LHCN-M2 (cell line): ENCODE data around the gene GNAZ. TPM values are rescaled to one million over a fixed set of nuclear protein-coding genes. Genes with fewer than 3 reads are reported as not detected.
"Not testable (repeated sequence)": the region's sequence is repeated elsewhere in the genome, so short reads cannot be mapped to it uniquely, and the experiment has no call there.

Source experiments
- DNase-seq: peaks from one replicate; pipeline ENCODE4 v3.0.0-alpha.2; 2012; ENCODE audit warnings: low read depth
- total RNA-seq: library from RNA; depleted of rRNA; stranded (reverse); fragments of >200 nt; gene quantifications from 2 replicates; pipeline ENCODE4 v1.2.3, GENCODE V29; 2014

The GNAZ gene
- total RNA-seq, 1 experiment from 2014 or later, result 9.6 TPM

DNA sequence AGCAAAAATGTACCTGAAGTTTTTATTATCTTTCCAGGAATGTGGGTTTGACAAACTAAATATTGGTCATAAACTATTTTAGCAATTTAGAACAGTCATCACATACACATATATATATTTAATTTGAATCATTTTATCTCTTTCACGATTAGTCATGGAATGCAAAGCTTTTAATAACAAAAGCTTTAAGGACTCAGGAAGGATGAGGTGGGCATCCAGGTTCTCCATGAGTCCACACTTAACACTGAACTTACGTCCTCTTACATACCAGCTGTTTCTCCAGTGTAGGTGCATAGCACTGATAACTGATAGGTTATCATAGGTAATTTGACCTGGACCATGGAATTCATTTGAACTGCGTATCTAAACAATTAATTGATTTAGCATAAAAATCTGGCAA is 28.1 kb upstream of the GNAZ start:
- DNase-seq, result no peak

DNA sequence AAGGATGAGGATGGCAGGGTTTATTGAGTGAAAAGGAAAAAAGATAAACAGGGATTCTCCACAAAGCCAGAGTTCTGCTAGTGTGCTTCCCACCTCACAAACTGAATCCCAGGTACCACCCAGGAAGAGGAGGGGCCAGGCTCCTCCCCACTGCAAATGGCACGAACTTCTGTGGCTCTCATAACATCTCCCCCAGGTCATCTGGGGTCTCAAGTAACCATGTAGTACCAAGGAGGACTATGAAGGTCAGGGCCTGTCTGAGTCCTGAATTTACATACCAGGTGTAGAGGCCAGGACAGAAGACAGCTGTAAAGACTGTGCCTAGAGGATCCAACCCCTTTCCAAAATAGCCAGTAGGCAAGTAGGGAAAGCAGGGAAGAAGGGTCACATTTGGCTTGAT is 25.7 kb upstream of the GNAZ start:
- no peak for DNase-seq

DNA sequence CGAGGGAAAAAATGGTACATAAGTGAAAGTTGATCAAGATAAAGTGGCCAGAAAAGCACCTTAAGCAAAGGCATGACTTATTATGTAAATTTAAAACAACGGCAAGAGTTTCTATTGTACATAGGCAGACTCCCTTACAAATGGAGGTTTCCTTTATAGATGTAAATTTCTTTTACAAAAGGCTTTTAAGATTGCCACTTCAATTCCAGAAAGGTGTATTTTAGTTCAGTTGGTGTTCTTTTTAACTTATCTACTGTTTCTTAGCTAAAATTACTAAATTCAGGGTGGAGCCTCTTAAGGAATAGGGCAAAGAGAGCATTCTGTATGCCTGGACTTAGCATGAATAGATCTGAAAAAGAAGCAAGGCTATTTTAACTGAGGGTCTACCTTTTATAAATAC is 24.9 kb upstream of the GNAZ start:
- DNase-seq, result no peak

DNA sequence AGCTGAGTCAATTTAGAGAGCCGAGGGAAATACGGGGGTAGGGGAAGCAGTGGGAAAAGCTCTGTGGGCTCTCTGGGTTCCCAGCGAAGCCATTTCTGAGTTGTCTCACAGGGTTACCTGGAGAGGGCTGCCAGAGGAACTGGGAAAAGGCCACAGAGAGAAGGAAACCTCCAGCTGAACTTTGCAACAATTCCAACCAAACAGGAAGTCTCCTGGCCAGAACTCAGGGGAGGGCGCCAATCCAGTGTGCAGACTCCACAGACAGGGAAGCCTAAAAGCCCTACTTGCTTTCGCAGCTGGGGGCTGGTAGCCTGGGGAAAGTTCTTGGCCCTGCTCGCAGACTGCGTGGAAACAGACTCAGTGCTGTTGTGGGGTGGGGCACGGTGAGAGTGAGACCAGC is 23.1 kb upstream of the GNAZ start:
- no peak for DNase-seq

DNA sequence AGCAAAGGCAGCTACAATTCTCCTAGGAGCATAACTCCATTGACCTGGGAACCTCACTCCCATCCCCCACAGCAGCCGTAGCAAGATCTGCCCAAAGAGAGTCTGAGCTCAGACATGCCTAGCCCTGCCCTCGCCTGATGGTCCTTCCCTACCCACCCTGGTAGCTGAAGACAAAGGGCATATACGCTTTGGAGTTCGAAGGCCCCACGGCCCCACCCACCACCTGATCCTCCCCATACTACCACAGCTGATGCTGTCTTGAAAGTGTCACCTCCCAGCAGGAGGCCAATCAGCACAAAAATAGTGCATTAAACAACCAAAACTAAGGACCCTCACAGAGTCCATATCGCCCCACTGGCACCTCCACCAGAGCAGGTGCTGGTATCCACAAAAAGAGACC is 22.6 kb upstream of the GNAZ start:
- DNase-seq, result no peak

DNA sequence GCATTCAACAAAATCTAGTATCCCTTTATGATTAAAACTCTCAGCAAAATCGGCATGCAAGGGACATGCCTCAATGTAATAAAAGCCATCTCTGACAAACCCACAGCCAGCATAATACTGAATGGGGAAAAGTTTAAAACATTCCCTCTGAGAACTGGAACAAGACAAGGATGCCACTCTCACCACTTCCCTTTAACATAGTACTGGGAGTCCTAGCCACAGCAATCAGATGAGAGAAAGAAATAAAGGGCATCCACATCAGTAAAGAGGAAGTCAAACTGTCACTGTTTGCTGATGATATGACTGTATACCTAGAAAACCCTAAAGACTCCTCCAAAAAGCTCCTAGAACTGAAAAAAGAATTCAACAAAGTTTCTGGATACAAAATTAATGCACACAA is 19.8 kb upstream of the GNAZ start:
- DNase-seq, result not testable (repeated sequence)

DNA sequence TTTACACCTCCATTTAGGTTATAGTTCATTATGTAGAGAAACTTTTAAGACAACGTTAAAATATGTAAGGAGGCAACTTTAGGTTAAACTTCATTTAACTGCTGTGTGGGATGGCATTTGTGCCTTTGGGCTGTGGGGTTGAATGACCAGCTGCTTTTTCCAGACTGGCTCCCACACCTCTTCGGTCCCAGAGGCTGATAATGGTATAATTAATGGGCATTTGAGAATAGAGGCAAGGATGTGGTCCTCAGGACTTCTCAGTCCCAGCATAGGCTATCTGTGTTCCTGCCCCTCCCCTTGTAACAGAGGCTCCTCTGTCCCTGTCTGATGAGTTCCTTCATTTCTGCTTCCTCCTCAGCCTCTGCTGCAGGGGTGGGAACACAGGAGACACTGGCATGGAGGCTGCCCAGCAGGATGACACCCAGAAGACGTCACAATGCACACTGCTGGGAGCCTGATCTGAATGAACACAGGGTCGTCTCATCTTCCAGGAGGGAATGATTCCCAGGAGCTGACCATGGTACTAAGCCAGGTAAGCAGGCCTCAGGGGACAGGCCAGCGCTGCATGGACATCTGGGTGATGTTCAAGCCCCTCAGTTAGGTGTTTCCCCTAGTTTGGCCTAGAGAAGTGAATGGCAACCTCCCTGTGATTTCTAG is 17.1 kb upstream of the GNAZ start:
- no peak for DNase-seq

DNA sequence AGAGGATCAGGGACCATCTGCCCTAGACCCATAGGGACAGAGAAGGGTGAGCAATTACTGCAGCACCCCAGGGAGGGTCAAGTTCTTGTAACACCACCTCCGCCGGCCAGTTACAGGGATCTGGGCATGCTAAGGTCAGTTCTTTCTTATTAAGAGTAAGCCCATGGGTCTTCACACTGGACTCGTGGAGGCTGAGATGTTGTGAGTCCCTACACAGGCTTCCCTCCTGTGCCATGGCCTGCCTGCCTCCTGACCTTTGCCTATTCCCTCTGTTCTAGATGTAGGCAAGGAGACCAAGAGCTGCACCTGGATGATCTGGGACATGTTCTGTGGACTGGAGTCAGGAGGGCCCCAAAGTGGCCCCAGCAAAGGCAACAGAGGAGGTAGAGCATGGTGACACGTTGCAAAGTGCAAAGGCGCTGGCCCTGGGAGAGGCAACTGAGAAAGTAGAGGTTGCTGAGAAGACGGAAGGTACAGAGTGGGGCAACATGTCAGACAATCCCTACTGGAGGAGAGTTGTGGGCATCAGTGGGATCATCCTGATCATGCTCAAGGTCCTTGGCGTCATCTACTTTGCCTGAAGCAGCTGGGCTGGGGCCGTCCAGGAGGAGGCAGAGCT is 16.3 kb upstream of the GNAZ start:
- DNase-seq, result no peak

DNA sequence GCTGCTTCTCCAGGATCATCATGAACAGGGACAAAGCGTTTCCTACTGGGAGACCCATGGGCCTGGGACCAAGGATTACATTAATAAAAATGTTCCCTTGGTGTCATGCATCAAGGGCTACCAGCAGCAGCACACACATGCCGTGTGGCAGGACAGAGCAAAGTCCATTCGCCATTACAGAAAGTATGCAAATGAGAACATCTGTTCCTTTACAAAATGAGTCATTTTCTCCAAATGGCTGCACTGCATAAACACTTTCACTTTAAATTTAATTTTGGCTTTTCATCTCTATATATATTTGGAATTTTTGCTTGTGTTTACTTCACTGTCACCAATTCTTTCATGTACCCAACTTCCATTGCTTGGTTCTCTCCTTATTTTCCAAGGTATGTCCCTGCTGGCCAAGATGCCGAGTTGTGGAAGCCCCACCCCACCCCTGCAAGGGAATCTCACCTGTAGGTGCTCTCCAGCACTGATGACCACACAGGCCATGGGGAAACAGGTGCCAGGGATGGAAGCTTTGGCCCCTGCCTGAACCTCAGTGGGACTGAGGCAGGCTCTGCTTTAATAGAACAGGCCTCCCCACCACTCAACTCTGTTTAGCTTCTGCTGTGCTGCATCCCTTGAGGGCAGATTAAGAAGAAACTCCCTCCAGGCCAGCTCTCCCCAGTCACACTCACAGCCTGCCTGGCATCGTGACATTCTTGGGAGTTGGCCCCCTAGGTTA is 15.6 kb upstream of the GNAZ start:
- no peak for DNase-seq

DNA sequence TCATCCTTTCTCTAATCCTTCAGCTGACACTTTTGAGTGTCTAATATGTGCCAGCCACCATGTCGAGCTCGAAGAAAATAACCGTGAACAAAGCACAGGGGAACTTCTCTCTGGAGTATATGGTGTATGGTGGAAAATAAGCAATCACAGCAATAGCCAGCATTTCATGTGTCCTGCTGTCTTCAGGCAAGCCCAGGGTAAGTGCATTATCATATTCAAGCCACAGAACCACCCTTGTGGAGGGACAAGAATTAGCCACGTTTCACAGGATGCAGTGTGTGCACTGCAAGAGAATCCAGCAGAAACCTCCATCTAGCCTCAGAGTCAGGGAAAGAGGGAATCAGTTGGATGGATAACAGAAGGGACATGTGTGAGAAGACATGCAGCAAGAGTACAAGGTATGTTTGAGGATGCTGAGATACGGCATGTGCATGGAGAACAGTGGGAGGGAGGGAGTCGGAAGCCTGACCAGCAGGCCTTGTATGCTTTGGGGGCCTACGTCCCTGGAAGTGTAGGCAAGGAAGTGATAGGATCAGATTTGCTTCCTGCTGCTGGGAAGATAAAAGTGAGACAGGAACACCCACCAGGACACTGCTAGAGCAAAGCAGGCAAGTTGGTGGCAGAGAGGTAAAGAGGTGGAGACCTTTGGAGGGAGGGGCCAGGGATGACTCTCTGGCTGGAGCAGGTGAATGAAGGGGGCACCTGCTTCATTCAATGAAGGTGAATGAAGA is 14.7 kb upstream of the GNAZ start:
- DNase-seq, result no peak

DNA sequence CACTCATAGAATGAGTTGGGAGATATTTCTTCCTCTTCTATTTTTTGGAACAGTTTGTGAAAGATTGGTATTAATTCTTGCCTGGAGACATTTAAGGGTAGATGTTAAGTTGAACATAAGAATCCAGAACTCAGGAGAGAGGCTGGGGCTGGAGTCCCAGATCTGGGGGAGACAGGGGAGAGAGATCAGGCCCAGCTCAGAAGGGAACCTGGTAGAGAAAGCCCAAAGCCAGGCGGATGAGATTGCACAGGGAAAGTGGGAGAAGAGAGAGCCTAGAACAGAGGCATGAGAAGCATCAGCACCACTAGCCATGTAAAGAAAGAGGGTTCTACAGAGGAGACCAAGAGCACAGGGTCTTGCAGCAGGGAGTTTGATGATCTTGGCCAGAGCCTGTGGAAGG is 13.0 kb upstream of the GNAZ start:
- DNase-seq, result no peak

DNA sequence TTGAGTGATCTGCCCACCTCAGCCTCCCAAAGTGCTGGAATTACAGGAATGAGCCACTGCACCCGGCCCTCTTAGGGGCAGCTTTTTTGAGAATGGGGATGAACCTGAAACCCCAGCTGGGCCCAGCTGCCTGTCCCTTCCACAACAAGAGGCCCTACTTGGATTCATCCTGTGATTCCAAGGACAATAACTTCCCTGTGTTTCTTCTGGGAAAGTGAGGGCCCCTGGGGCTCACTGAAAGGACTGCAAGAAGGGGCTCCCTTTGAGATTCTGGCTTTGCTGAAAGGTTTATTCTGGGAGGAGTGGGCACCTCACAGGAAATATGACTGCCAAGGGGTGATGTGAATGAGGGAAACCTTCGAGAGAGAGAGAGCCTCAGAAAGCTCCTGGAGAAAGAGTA is 12.3 kb upstream of the GNAZ start:
- DNase-seq, result no peak

DNA sequence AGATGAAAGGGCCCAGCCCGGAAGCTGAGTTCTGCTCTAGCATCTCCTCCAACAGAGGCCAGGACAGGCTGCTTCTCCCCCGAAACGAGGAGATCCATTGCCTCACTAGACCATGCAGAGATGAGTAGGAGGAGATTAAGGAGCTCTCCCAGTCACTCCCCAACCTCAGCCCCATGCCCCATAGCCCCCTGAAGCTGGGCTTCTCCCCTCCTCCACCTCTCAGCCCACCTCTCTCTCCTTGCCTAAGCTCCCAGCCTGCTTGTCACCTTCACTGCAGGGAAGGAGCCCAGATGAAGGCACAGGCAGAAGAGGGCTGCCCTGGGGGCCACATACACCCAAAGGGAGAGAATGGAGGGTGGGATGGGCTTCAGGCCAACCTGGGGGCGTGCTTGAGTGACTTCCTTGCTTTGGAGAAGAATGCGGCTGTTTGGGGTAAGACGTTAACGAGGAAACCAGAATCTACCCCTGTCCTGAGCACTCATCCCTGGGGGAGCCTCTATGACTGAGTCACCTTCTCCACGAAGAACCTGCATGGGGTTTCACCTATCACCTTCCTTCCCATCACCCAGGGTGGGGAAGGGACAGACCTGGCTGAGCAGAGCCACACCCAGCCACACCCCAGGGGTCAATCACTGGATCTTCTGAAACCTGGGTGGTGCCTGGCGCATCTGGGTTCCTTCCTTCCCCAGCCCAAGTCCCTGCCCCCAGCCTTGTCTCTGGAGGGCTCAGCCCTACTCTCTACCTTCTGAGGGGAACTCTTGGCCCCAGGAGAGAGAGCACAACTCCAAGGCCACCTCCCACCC is 11.6 kb upstream of the GNAZ start:
- no peak for DNase-seq

DNA sequence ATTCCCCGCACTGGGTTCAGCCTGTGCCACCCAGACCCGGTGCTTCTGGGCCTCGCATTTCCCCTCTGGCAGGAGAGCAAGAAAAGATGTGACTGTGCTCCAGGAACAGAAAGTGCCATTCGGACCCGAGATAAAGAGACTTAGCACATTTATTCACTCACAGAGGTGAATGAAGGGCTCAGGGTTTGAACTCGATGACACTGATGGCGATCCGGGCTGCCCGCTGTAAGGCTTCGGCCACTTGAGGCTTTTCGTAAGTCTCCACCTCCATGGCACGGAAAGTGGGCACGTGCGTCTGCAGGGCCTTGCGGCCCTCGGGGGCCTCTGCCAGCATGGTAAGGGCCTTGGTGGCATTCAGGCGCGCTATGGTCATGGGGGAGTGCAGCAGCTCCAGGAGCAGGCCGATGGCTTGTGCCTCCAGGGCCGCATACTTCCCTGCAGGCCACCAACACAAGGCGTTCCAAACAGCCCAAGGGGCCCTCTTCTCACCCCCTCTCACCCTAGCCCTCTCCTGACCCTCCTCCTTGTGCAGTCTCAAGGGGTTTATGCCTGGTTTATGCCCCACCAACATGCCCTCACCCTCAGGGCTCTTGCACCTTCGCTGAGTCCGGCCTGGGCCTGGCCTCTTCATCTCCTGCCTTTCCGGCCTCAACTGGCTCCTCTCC is 10.9 kb upstream of the GNAZ start:
- DNase-seq, result no peak

DNA sequence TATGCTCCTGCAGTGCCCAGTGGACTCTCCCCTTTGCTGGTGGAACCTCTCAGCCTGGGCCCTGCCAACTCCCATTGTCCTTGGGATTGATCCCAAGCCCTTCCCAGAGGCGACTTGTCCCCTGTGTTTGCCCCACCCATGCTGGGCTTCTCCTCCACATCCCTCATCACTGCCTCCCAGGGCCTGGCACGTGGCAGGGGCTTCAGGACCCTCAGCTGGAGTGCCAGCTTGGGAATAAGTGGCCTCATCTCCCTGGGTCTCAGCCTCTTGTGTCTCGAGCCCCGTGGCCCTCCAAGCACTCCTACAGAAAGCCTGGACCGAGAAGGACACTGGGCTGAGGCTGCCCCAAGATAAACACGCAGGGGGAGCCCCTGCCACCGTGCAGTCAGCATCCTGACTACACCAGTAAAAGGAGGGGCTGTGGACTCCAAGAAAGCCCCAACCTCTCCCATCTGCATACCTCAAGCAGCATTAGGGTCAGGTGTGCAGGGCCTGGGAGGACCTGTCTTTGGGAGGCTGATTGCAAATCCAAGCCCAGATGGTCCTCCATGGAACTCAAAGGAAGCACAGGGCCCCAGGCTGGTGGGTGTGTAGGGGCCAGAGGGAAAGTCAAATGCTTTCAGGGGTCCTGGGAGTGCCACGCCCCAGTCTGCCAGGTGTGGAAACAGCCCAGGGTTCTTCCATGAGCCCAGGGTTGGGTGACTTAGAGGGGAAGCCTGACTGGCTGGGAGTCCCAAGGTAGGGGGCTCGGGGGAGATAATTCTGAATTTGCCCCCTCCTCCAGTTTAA is 9.5 kb upstream of the GNAZ start:
- no peak for DNase-seq

DNA sequence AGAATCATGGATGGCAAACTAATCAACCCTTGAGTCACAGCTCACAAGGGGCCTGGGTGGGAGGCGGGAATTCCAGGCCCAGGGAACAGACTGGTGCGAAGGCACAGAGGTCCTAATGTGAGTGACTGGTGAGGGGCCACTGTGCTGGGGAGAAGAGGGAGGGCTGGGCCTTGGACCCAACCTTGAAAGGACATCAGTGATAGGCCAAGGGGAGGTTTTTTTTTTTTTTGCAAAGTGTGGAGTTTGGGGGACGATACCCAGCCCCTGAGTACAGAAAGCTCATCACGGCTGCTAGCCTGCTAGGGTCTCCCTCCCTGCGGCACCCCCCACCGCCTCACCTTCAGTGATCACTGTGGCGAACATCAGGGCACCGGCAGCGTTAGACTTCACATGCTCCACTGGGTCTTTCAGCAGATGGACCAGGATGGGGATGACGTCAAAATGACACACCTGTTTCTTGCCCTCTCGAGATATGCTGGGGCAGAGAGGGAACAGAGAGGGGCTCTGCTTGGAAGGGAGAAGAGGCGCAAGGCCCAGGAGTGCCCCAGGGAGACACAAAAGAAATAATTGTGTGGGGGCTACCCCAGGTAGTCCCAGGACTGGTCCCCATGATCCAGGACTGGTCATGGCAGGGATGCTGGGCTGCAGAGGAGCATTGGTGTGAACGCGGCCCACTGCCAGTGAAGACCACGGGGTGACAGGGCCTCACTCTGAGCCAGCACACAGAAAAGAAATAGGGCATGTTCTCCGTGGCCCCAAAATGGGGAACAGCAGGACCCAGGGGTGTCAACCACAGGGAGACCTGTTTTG is 8.6 kb upstream of the GNAZ start:
- no peak for DNase-seq

DNA sequence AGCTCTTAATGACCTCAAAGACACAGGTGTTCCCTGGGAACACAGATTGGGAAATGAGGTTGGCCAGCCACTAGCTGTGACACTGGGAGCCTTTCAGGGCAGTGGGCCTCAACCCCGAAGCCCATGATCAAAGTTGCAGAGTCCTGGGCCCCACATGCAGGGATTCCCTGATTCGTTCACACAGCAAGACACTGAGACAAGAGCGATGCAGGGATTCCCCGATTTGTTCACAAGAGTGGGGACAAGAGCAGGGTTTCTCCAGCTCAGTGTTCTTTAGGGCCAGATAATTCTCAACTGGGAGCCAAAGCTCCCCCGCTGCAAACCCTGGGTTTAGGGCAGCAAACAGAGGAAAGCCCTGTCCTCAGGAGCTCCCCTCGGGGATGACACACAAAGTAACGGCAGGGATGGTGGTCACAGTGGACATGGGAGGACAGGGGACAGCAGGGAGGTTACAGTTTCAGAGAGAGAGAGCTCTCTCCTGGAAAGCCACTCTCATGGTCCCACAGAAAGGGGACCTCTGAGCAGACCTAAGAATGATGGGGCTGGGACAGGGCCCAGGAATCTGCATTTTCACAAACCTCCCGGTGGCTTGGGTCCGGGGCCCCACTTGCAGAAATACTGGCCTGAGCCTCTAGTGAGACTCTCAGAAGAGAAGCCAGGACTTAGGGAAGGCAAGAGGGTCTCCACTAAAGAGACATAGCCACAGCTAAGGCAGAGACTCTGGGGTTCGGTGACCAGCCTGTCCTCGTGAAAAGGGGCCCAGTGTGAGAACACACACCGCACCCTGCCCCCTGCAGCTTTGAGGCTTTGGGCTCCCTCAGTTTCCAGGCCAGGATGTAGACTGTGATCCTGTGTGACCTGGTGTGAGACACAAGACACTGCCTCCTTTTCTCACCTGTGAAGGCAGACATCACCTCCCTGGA is 7.4 kb upstream of the GNAZ start:
- DNase-seq, result no peak
